HepG2 (cell line): ENCODE data around the gene RTEL1. TPM values are rescaled to one million over a fixed set of nuclear protein-coding genes. Genes with fewer than 3 reads are reported as not detected.
A peak's percentile ranks its signal among the peaks of the same experiment; 100 is the strongest.

Experiments used
- DR1 ChIP-seq: sonication (generic); formaldehyde crosslinking; IDR thresholded peaks from 2 replicates; pipeline ENCODE4 v1.8.0; 2021; ENCODE audit warnings: mild to moderate bottlenecking, missing genetic modification reagents, inconsistent platforms
- ELF1 ChIP-seq: sonication (generic); formaldehyde crosslinking; IDR thresholded peaks from 2 replicates; pipeline ENCODE4 v1.4.0; 2020; ENCODE audit warnings: missing genetic modification reagents
- EZH2 ChIP-seq: conservative IDR thresholded peaks from 2 replicates; pipeline ENCODE4 v1.6.1; 2012; ENCODE audit warnings: mild to moderate bottlenecking, low read depth, low read length, moderate library complexity
- FOSL2 ChIP-seq: sonication (generic); formaldehyde crosslinking; IDR thresholded peaks from 2 replicates; pipeline ENCODE4 v1.4.0; 2020; ENCODE audit warnings: missing genetic modification reagents
- HNF4A ChIP-seq: sonication (generic); formaldehyde crosslinking; IDR thresholded peaks from 2 replicates; pipeline ENCODE4 v1.4.0; 2020; ENCODE audit warnings: missing genetic modification reagents
- HOXA3 ChIP-seq: sonication (generic); formaldehyde crosslinking; IDR thresholded peaks from 2 replicates; pipeline ENCODE4 v1.5.0; 2020; ENCODE audit warnings: missing genetic modification reagents
- KDM2A ChIP-seq: sonication (generic); formaldehyde crosslinking; IDR thresholded peaks from 2 replicates; pipeline ENCODE4 v1.4.0; 2020; ENCODE audit warnings: low read depth, missing genetic modification reagents, borderline replicate concordance
- MED1 ChIP-seq: sonication (generic); formaldehyde crosslinking; IDR thresholded peaks from 2 replicates; pipeline ENCODE4 v1.4.0; 2020; ENCODE audit warnings: missing genetic modification reagents
- MXD4 ChIP-seq: IDR thresholded peaks from 2 replicates; pipeline ENCODE4 v1.6.1; 2016; ENCODE audit warnings: mild to moderate bottlenecking, missing biosample characterization, missing genetic modification reagents
- MYC ChIP-seq: sonication (generic); formaldehyde crosslinking; IDR thresholded peaks from 2 replicates; pipeline ENCODE4 v1.9.0; 2021; ENCODE audit warnings: missing genetic modification reagents, borderline replicate concordance
- NFE2L2 ChIP-seq: fragments of 150-350 bp; IDR thresholded peaks from 2 replicates; pipeline ENCODE4 v1.6.1; 2014; ENCODE audit warnings: low read length
- NR2F6 ChIP-seq, 2 experiments: IDR thresholded peaks; 2 replicates each; pipeline ENCODE4 v1.6.1; 2016; ENCODE audit warnings: antibody characterized with exemption in 1 of 2, mild to moderate bottlenecking in 1 of 2
- POLR2AphosphoS5 ChIP-seq: IDR thresholded peaks from 2 replicates; pipeline ENCODE4 v1.6.1; 2012; ENCODE audit warnings: low read depth, low read length
- RBM22 ChIP-seq: fragments of 200-400 bp; formaldehyde crosslinking; optimal IDR thresholded peaks from 2 replicates; pipeline ENCODE3; 2017; ENCODE audit warnings: mild to moderate bottlenecking, low read length, moderate library complexity
- ZIK1 ChIP-seq: sonication (generic); formaldehyde crosslinking; IDR thresholded peaks from 2 replicates; pipeline ENCODE4 v1.5.0; 2020; ENCODE audit warnings: mild to moderate bottlenecking, low read depth, missing genetic modification reagents, borderline replicate concordance
- ZNF138 ChIP-seq: sonication (generic); formaldehyde crosslinking; IDR thresholded peaks from 2 replicates; pipeline ENCODE4 v1.5.0; 2020; ENCODE audit warnings: mild to moderate bottlenecking, low read depth, missing genetic modification reagents
- ZNF263 ChIP-seq: sonication (generic); formaldehyde crosslinking; IDR thresholded peaks from 2 replicates; pipeline ENCODE4 v1.4.0; 2020; ENCODE audit warnings: missing genetic modification reagents
- ZNF333 ChIP-seq: sonication (generic); formaldehyde crosslinking; IDR thresholded peaks from 2 replicates; pipeline ENCODE4 v1.4.0; 2020; ENCODE audit warnings: mild to moderate bottlenecking, missing genetic modification reagents, borderline replicate concordance
- ZNF557 ChIP-seq: sonication (generic); formaldehyde crosslinking; IDR thresholded peaks from 2 replicates; pipeline ENCODE4 v1.4.0; 2020; ENCODE audit warnings: missing genetic modification reagents
- ZNF577 ChIP-seq: sonication (generic); formaldehyde crosslinking; IDR thresholded peaks from 2 replicates; pipeline ENCODE4 v1.4.0; 2020; ENCODE audit warnings: mild to moderate bottlenecking, low read depth, missing genetic modification reagents, borderline replicate concordance
- ZNF589 ChIP-seq: sonication (generic); formaldehyde crosslinking; conservative IDR thresholded peaks from 2 replicates; pipeline ENCODE4 v1.8.0; 2022; ENCODE audit warnings: mild to moderate bottlenecking, moderate library complexity, missing genetic modification reagents
- ZNF737 ChIP-seq: sonication (generic); formaldehyde crosslinking; IDR thresholded peaks from 2 replicates; pipeline ENCODE4 v1.5.0; 2020; ENCODE audit warnings: missing genetic modification reagents, mild to moderate bottlenecking, borderline replicate concordance
- ZSCAN20 ChIP-seq: sonication (generic); formaldehyde crosslinking; IDR thresholded peaks from 2 replicates; pipeline ENCODE4 v1.4.0; 2020; ENCODE audit warnings: missing genetic modification reagents, mild to moderate bottlenecking, borderline replicate concordance
- polyA plus RNA-seq, 8 experiments: library from polyadenylated mRNA; depleted of rRNA in 3 of 8; stranded (reverse) in 7 of 8; unstranded in 1 of 8; fragments of >200 nt; fragmentation: Illumina TruSeq in 4 of 8; extraction: Trizol in 4 of 8; gene quantifications; 2 replicates each; pipeline versions ENCODE4 v1.2.1 to v1.2.3, GENCODE V29; 2011 to 2016; ENCODE audit warnings: low read depth in 4 of 8, missing spikeins in 1 of 8, mixed read lengths in 1 of 8; ENCODE audit not compliant: insufficient read depth in 1 of 8
- total RNA-seq, 5 experiments: library from RNA; depleted of rRNA; stranded (reverse); fragments of >200 nt; fragmentation: Illumina TruSeq; extraction: Trizol; gene quantifications; 2 replicates each; pipeline ENCODE4 v1.2.3, GENCODE V29; 2016; ENCODE audit warnings: low read depth in 1 of 5
- TF ChIP-seq, protein P1 (sequence below): sonication (generic); formaldehyde crosslinking; IDR thresholded peaks from 2 replicates; pipeline ENCODE4 v1.4.0; 2020; ENCODE audit warnings: missing genetic modification reagents, borderline replicate concordance
- TF ChIP-seq, protein P2 (sequence below): sonication (generic); formaldehyde crosslinking; IDR thresholded peaks from 2 replicates; pipeline ENCODE4 v1.8.0; 2022; ENCODE audit warnings: missing genetic modification reagents, mild to moderate bottlenecking, inconsistent platforms, borderline replicate concordance

RTEL1 gene
- total and polyA plus RNA-seq, 2 of the 13 experiments (the other 11 are each of a cell fraction or from before 2014, with no cell fraction given): 21.8 to 36.4 TPM

DNA sequence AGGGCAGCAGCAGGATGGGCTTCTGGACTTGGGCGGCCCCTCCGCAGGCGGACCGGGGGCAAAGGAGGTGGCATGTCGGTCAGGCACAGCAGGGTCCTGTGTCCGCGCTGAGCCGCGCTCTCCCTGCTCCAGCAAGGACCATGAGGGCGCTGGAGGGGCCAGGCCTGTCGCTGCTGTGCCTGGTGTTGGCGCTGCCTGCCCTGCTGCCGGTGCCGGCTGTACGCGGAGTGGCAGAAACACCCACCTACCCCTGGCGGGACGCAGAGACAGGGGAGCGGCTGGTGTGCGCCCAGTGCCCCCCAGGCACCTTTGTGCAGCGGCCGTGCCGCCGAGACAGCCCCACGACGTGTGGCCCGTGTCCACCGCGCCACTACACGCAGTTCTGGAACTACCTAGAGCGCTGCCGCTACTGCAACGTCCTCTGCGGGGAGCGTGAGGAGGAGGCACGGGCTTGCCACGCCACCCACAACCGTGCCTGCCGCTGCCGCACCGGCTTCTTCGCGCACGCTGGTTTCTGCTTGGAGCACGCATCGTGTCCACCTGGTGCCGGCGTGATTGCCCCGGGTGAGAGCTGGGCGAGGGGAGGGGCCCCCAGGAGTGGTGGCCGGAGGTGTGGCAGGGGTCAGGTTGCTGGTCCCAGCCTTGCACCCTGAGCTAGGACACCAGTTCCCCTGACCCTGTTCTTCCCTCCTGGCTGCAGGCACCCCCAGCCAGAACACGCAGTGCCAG lies 38.7 kb downstream of the RTEL1 start, which contains the start of gene TNFRSF6B (continued):
- peak; percentile 39; the same call in 1 of the 2 replicates for TF ChIP-seq MYC (CRISPR knock-in tag)
- peak; percentile 24; the same call in 1 of the 2 replicates for TF ChIP-seq ZNF737 (CRISPR knock-in tag)
- TF ChIP-seq ZNF577 (CRISPR knock-in tag): no peak
- TF ChIP-seq ZNF263 (CRISPR knock-in tag): peak; percentile 26; the same call in 1 of the 2 replicates
- TF ChIP-seq DR1 (CRISPR knock-in tag): peak; percentile 74
- peak; percentile 71 for TF ChIP-seq MXD4
- TF ChIP-seq, protein P1, sequence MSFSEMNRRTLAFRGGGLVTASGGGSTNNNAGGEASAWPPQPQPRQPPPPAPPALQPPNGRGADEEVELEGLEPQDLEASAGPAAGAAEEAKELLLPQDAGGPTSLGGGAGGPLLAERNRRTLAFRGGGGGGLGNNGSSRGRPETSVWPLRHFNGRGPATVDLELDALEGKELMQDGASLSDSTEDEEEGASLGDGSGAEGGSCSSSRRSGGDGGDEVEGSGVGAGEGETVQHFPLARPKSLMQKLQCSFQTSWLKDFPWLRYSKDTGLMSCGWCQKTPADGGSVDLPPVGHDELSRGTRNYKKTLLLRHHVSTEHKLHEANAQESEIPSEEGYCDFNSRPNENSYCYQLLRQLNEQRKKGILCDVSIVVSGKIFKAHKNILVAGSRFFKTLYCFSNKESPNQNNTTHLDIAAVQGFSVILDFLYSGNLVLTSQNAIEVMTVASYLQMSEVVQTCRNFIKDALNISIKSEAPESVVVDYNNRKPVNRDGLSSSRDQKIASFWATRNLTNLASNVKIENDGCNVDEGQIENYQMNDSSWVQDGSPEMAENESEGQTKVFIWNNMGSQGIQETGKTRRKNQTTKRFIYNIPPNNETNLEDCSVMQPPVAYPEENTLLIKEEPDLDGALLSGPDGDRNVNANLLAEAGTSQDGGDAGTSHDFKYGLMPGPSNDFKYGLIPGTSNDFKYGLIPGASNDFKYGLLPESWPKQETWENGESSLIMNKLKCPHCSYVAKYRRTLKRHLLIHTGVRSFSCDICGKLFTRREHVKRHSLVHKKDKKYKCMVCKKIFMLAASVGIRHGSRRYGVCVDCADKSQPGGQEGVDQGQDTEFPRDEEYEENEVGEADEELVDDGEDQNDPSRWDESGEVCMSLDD (CRISPR knock-in tag): no peak
- TF ChIP-seq ELF1 (CRISPR knock-in tag): peak; percentile 22; the same call in 1 of the 2 replicates
- 0 out of 2 replicates have a peak, but pooled peaks have one; percentile 38 for TF ChIP-seq MED1 (CRISPR knock-in tag)
- TF ChIP-seq RBM22: peak; percentile 6
- no peak; the same call in 1 of the 2 replicates for TF ChIP-seq ZNF333 (CRISPR knock-in tag)
- TF ChIP-seq HOXA3: peak; percentile 63; the same call in 1 of the 2 replicates
- 0 out of 2 replicates have a peak, but pooled peaks have one; percentile 28 for TF ChIP-seq ZIK1 (CRISPR knock-in tag)
- TF ChIP-seq ZNF138: 0 out of 2 replicates have a peak, but pooled peaks have one; percentile 66
- TF ChIP-seq ZSCAN20 (CRISPR knock-in tag): 0 out of 2 replicates have a peak, but pooled peaks have one; percentile 42
- TF ChIP-seq ZNF589 (CRISPR knock-in tag): 0 out of 2 replicates have a peak, but pooled peaks have one; percentile 42
- peak; percentile 96 for TF ChIP-seq KDM2A (CRISPR knock-in tag)
- TF ChIP-seq, protein P2, sequence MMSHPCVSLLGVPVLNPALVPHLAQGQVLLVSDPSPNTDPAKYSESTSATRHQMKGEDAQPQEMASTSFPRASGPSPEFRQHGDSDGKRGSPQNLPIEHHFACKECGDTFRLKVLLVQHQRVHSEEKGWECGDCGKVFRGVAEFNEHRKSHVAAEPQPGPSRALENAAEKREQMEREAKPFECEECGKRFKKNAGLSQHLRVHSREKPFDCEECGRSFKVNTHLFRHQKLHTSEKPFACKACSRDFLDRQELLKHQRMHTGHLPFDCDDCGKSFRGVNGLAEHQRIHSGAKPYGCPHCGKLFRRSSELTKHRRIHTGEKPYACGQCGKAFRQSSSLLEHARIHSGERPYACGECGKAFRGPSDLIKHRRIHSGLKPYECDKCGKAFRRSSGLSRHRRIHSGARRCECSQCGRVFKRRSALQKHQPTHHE: 0 out of 2 replicates have a peak, but pooled peaks have one; percentile 63
- TF ChIP-seq NR2F6 (IDR thresholded peaks at IDR 0.05): no peak
- peak; percentile 62; the same call in 1 of the 2 replicates for TF ChIP-seq NR2F6 (CRISPR knock-in tag; IDR thresholded peaks at IDR 0.05)
- TF ChIP-seq POLR2AphosphoS5: peak; percentile 51; the same call in 1 of the 2 replicates
- TF ChIP-seq NFE2L2: no peak
- TF ChIP-seq HNF4A (CRISPR knock-in tag): peak; percentile 40; the same call in 1 of the 2 replicates
- no peak for TF ChIP-seq EZH2
- no peak for TF ChIP-seq ZNF557
- peak; percentile 24; the same call in 1 of the 2 replicates for TF ChIP-seq FOSL2
